GM12878 (cell line): ENCODE measurements around the gene SPAG7. TPM values are rescaled to one million over a fixed set of nuclear protein-coding genes. Genes with fewer than 3 reads are reported as not detected.

Source experiments
- ATAC-seq: fragments of 200-7000 bp; cut with Tn5 transposase; 3 replicates; pipeline ENCODE4 v1.9.1; 2020; ENCODE audit warnings: mild to moderate bottlenecking, moderate library complexity
- BruUV-seq: library from RNA; stranded (reverse); fragments of 400-500 nt; replicated peaks from 2 replicates; lab custom pipeline; 2021; lab: Mats Ljungman, UMichigan
- CTCF ChIA-PET: fragments of 300-600 bp; sonication (Branson Sonifier 250); formaldehyde crosslinking; extraction: SDS; loops from one replicate; lab custom pipeline; 2021; ENCODE audit warnings: inconsistent platforms; lab: Yijun Ruan, JAX
- POLR2A ChIA-PET: fragments of 350-600 bp; formaldehyde crosslinking; extraction: SDS; loops from one replicate; lab custom pipeline; 2021; ENCODE audit warnings: inconsistent platforms; lab: Charles Lee
- RAD21 ChIA-PET: fragments of 300-600 bp; sonication (Branson Sonifier 250); formaldehyde crosslinking; loops from one replicate; lab custom pipeline; 2023; ENCODE audit warnings: antibody characterized with exemption; ENCODE audit not compliant: unreplicated experiment; lab: Charles Lee
- SMC1A ChIA-PET: fragments of 300-600 bp; sonication (Branson Sonifier 250); formaldehyde crosslinking; loops from one replicate; lab custom pipeline; 2023; ENCODE audit not compliant: unreplicated experiment, uncharacterized antibody; lab: Charles Lee
- DNase-seq: peaks from one replicate; pipeline ENCODE4 v3.0.0-alpha.2; 2011; ENCODE audit warnings: low read depth, low spot score
- FAIRE-seq: peaks from 3 replicates; lab custom pipeline; 2011; peaks lifted over from hg19 to GRCh38; lab: Jason Lieb, UNC
- H2AFZ ChIP-seq: 2 replicates; pipeline ENCODE4 v1.6.0; 2011; ENCODE audit warnings: low read depth, low read length, control low read depth; ENCODE audit not compliant: control insufficient read depth
- H3K27ac ChIP-seq: 2 replicates; pipeline ENCODE4 v1.5.1; 2011; ENCODE audit warnings: control low read depth; ENCODE audit not compliant: control insufficient read depth, insufficient read depth
- H3K27me3 ChIP-seq, 2 experiments: replicated peaks in 1 of 2; 2 replicates each; pipeline versions ENCODE4 v1.6.0 to v1.6.1; 2011; ENCODE audit warnings: low read length in 1 of 2; ENCODE audit not compliant: control insufficient read depth in 2 of 2, insufficient read depth in 2 of 2
- H3K36me3 ChIP-seq, 2 experiments: 2 replicates each; pipeline ENCODE4 v1.5.1; 2011; ENCODE audit warnings: low read length in 1 of 2; ENCODE audit not compliant: control insufficient read depth in 2 of 2, insufficient read depth in 2 of 2
- H3K4me1 ChIP-seq: 2 replicates; pipeline ENCODE4 v1.6.1; 2011; ENCODE audit warnings: mild to moderate bottlenecking, low read length, moderate library complexity, mixed read lengths; ENCODE audit not compliant: control insufficient read depth, insufficient read depth
- H3K4me2 ChIP-seq: 2 replicates; pipeline ENCODE4 v1.6.0; 2011; ENCODE audit warnings: control low read depth; ENCODE audit not compliant: control insufficient read depth, insufficient read depth
- H3K4me3 ChIP-seq: fragments of 200-600 bp; sonication (generic); 2 replicates; pipeline ENCODE4 v1.5.1; 2016
- H3K79me2 ChIP-seq: 2 replicates; pipeline ENCODE4 v1.6.0; 2011; ENCODE audit warnings: low read length; ENCODE audit not compliant: control insufficient read depth, insufficient read depth
- H3K9ac ChIP-seq: 2 replicates; pipeline ENCODE4 v1.8.0; 2011; ENCODE audit warnings: low read length, control low read depth, mixed read lengths; ENCODE audit not compliant: control insufficient read depth, insufficient read depth
- H3K9me3 ChIP-seq: replicated peaks from 3 replicates; pipeline ENCODE4 v1.5.1; 2011; ENCODE audit warnings: mild to moderate bottlenecking, low read length; ENCODE audit not compliant: control insufficient read depth, insufficient read depth
- H4K20me1 ChIP-seq: 2 replicates; pipeline ENCODE4 v1.6.0; 2011; ENCODE audit not compliant: control insufficient read depth, insufficient read depth
- BCL11A ChIP-seq: IDR thresholded peaks from 2 replicates; pipeline ENCODE4 v1.6.1; 2011; ENCODE audit warnings: low read depth, low read length
- BMI1 ChIP-seq: fragments of 450-650 bp; IDR thresholded peaks from 2 replicates; pipeline ENCODE4 v1.6.1; 2016; ENCODE audit warnings: mild to moderate bottlenecking, moderate library complexity, borderline replicate concordance
- CEBPB ChIP-seq, 2 experiments: fragments of 150-350 bp in 1 of 2; IDR thresholded peaks; 2 replicates each; pipeline ENCODE4 v1.6.1; 2012 to 2014; ENCODE audit warnings: low read depth in 2 of 2, low read length in 2 of 2, borderline replicate concordance in 1 of 2, inconsistent platforms in 1 of 2
- DPF2 ChIP-seq: fragments of 450-650 bp; IDR thresholded peaks from 2 replicates; pipeline ENCODE4 v1.6.1; 2017; ENCODE audit warnings: mild to moderate bottlenecking
- EP300 ChIP-seq, 2 experiments: fragments of 150-350 bp in 1 of 2; IDR thresholded peaks; 2 replicates each; pipeline ENCODE4 v1.6.1; 2011 to 2012; ENCODE audit warnings: low read depth in 2 of 2, low read length in 2 of 2, borderline replicate concordance in 1 of 2, improper control_type of control experiment in 1 of 2, inconsistent platforms in 1 of 2; ENCODE audit not compliant: control insufficient read depth in 1 of 2
- NBN ChIP-seq: fragments of 450-650 bp; IDR thresholded peaks from 2 replicates; pipeline ENCODE4 v1.6.1; 2016
- RFX5 ChIP-seq: IDR thresholded peaks from 2 replicates; pipeline ENCODE4 v1.6.1; 2011; ENCODE audit warnings: low read depth, low read length, improper control_type of control experiment
- STAT1 ChIP-seq: fragments of 450-650 bp; conservative IDR thresholded peaks from 2 replicates; pipeline ENCODE4 v1.6.1; 2014; ENCODE audit warnings: antibody characterized with exemption, mild to moderate bottlenecking
- ZSCAN29 ChIP-seq: fragments of 450-650 bp; IDR thresholded peaks from 2 replicates; pipeline ENCODE4 v1.6.1; 2017; ENCODE audit warnings: mild to moderate bottlenecking, moderate library complexity
- WGBS: methylation state at CpG from one replicate; pipeline ENCODE4 v1.1.6; 2016; ENCODE audit warnings: low lambda C conversion rate; ENCODE audit not compliant: insufficient replicate concordance, insufficient coverage; ENCODE audit errors: missing lambda C conversion rate; 5-methylcytosine and 5-hydroxymethylcytosine counted together
- in situ Hi-C: fragments of 300-500 bp; cut with MboI; formaldehyde crosslinking; loops from 9 replicates; pipeline ENCODE4 v1.14.3; 2018; ENCODE audit warnings: mixed read lengths
- intact Hi-C: fragments of 100-400 bp; cut with micrococcal nuclease; formaldehyde crosslinking; loops from one replicate; pipeline ENCODE4 v1.14.2; 2022; ENCODE audit not compliant: unreplicated experiment
- polyA plus RNA-seq, 11 experiments: library from polyadenylated mRNA; depleted of rRNA in 4 of 11; unstranded in 6 of 11; stranded (reverse) in 5 of 11; fragments of >200 nt; fragmentation: Nextera tagmentation in 4 of 11; fragmentation: Illumina TruSeq in 1 of 11; extraction: Ambion mirVana in 4 of 11; extraction: Trizol in 1 of 11; gene quantifications; 1 replicate in 1 of 11; 2 replicates in 10 of 11; pipeline versions ENCODE4 v1.2.1 to v1.2.3, GENCODE V29; 2011 to 2016; ENCODE audit warnings: inconsistent platforms in 2 of 11, missing spikeins in 2 of 11, low read depth in 1 of 11
- total RNA-seq, 4 experiments: library from RNA; depleted of rRNA in 3 of 4; stranded (reverse); fragments of >200 nt in 3 of 4; fragmentation: Illumina TruSeq in 1 of 4; extraction: Trizol in 1 of 4; gene quantifications; 2 replicates each; pipeline versions ENCODE4 v1.2.1 to v1.2.3, GENCODE V29; 2013 to 2021
- TF ChIP-seq, protein P1 (sequence below): fragments of 450-650 bp; IDR thresholded peaks from 2 replicates; pipeline ENCODE4 v1.6.1; 2017; ENCODE audit warnings: antibody characterized with exemption, mild to moderate bottlenecking, moderate library complexity
- TF ChIP-seq, protein P2 (sequence below): fragments of 150-350 bp; IDR thresholded peaks from 2 replicates; pipeline ENCODE4 v1.6.1; 2014; ENCODE audit warnings: mild to moderate bottlenecking, low read depth, low read length
- TF ChIP-seq, protein P3 (sequence below): IDR thresholded peaks from 2 replicates; pipeline ENCODE4 v1.6.1; 2012; ENCODE audit warnings: improper control_type of control experiment, low read depth, low read length; ENCODE audit not compliant: insufficient replicate concordance

Gene SPAG7
- total and polyA plus RNA-seq, 10 of the 15 experiments (the other 5 are each of a cell fraction or from before 2014, with no cell fraction given), result 7.9 to 146 (median 88.7) TPM

DNA sequence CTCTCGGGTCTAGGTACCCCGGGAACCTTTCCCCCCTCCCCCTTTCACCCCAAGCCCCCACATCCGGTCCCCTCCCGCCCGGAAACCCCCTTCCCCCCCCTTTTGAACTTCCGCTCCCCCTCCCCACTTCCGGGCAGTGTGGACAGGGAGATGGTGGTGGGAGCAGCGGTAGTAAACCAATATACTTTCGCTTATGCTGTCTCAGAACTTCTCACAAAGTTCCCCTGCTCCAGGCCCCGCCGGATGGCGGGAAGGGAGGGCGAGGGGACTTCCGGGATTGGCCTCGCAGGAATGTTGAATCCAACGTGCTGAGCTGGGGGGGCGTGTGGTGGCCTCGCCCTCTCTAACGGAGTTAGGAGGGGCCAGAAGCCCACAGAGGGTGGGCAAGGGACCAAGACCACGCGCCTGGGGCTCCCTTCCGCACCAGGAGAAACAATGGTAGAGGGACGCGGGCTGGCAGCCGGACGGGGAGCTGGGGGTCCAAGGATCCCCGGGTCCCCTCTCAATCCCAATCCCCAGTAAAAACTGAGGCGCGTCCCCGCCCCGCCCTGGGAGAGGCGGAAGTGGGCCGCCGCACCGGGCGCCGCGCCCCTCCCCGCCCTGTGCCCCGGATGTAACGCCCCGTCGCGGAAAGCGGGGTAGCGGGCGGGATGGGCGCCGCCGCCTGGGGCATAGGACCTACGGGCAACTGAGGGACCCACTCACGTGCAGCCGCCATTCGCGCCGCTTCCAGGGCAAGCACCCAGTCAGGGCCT, 20.0 kb downstream of the SPAG7 start:
- peaks cover 45% of the 10 kb centered on the region for H3K4me1 ChIP-seq
- H3K4me2 ChIP-seq, result peak overlapping the region; percentile 50
- ChIA-PET CTCF (interaction anchor here (1.0 to 3.3 kb wide), 4 partner anchors 19 to 70 kb away, joined by 3 to 13 read pairs (median 8); partner anchors contain the start of gene SPAG7), SMC1A (interaction anchor here (7.1 kb wide), 1 partner anchor 19 kb away, joined by 50 read pairs; the partner anchor contains the start of gene SPAG7), POLR2A (interaction anchor here (0.8 to 17.5 kb wide), 5 partner anchors 8 to 115 kb away, joined by 3 to 272 read pairs (median 6); partner anchors contain the start of genes RNF167, SLC25A11 and SPAG7), RAD21 (interaction anchor here (0.7 to 9.8 kb wide), 6 partner anchors 8 to 245 kb away, joined by 3 to 73 read pairs (median 4); partner anchors contain the start of genes CAMTA2, CHRNE, RNF167 and SLC25A11)
- DNase-seq (no peak), FAIRE-seq (no peak), ATAC-seq (peak; percentile 33)
- H3K36me3 ChIP-seq, result peaks cover 17 to 18% of the 10 kb centered on the region in 2 experiments
- no peaks in the 10 kb centered on the region for H3K9me3 ChIP-seq
- peak overlapping the region; percentile 100 for H3K9ac ChIP-seq
- no peaks in the 10 kb centered on the region for H3K27me3 ChIP-seq
- no TSS peak for BruUV-seq
- peaks cover 71% of the 10 kb centered on the region for H3K79me2 ChIP-seq
- under 1% methylated on average over 28 of the region's 56 CpGs for WGBS
- H4K20me1 ChIP-seq, result peaks cover 5% of the 10 kb centered on the region
- in situ Hi-C loops, result no loop called here
- peak overlapping the region; percentile 100 for H3K27ac ChIP-seq
- H2AFZ ChIP-seq, result no peak overlapping the region
- peak overlapping the region; percentile 96 for H3K4me3 ChIP-seq
- intact Hi-C loops, result loop anchor here (2.0 kb wide), 1 partner anchor 49 kb away; the partner anchor contains the start of genes INCA1 and KIF1C
- TF ChIP-seq BMI1 (no peak), EP300 (IDR thresholded peaks at IDR 0.05; ENCODE audit: borderline replicate concordance in 1 of 2, control insufficient read depth in 1 of 2, low read depth in 2 of 2, low read length in 2 of 2) (no peak), BCL11A (0 out of 2 replicates have a peak, but pooled peaks have one; percentile 9), RFX5 (no peak), NBN (peak; percentile 39; the same call in 1 of the 2 replicates), DPF2 (peak; percentile 70; the same call in 1 of the 2 replicates), ZSCAN29 (peak; percentile 48; the same call in 1 of the 2 replicates), CEBPB (IDR thresholded peaks at IDR 0.05; ENCODE audit: borderline replicate concordance in 1 of 2, low read depth in 2 of 2, low read length in 2 of 2) (no peak), STAT1 (no peak)
- TF ChIP-seq, protein P1, sequence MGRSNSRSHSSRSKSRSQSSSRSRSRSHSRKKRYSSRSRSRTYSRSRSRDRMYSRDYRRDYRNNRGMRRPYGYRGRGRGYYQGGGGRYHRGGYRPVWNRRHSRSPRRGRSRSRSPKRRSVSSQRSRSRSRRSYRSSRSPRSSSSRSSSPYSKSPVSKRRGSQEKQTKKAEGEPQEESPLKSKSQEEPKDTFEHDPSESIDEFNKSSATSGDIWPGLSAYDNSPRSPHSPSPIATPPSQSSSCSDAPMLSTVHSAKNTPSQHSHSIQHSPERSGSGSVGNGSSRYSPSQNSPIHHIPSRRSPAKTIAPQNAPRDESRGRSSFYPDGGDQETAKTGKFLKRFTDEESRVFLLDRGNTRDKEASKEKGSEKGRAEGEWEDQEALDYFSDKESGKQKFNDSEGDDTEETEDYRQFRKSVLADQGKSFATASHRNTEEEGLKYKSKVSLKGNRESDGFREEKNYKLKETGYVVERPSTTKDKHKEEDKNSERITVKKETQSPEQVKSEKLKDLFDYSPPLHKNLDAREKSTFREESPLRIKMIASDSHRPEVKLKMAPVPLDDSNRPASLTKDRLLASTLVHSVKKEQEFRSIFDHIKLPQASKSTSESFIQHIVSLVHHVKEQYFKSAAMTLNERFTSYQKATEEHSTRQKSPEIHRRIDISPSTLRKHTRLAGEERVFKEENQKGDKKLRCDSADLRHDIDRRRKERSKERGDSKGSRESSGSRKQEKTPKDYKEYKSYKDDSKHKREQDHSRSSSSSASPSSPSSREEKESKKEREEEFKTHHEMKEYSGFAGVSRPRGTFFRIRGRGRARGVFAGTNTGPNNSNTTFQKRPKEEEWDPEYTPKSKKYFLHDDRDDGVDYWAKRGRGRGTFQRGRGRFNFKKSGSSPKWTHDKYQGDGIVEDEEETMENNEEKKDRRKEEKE, result no peak
- TF ChIP-seq, protein P2, sequence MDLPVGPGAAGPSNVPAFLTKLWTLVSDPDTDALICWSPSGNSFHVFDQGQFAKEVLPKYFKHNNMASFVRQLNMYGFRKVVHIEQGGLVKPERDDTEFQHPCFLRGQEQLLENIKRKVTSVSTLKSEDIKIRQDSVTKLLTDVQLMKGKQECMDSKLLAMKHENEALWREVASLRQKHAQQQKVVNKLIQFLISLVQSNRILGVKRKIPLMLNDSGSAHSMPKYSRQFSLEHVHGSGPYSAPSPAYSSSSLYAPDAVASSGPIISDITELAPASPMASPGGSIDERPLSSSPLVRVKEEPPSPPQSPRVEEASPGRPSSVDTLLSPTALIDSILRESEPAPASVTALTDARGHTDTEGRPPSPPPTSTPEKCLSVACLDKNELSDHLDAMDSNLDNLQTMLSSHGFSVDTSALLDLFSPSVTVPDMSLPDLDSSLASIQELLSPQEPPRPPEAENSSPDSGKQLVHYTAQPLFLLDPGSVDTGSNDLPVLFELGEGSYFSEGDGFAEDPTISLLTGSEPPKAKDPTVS, result no peak
- TF ChIP-seq, protein P3, sequence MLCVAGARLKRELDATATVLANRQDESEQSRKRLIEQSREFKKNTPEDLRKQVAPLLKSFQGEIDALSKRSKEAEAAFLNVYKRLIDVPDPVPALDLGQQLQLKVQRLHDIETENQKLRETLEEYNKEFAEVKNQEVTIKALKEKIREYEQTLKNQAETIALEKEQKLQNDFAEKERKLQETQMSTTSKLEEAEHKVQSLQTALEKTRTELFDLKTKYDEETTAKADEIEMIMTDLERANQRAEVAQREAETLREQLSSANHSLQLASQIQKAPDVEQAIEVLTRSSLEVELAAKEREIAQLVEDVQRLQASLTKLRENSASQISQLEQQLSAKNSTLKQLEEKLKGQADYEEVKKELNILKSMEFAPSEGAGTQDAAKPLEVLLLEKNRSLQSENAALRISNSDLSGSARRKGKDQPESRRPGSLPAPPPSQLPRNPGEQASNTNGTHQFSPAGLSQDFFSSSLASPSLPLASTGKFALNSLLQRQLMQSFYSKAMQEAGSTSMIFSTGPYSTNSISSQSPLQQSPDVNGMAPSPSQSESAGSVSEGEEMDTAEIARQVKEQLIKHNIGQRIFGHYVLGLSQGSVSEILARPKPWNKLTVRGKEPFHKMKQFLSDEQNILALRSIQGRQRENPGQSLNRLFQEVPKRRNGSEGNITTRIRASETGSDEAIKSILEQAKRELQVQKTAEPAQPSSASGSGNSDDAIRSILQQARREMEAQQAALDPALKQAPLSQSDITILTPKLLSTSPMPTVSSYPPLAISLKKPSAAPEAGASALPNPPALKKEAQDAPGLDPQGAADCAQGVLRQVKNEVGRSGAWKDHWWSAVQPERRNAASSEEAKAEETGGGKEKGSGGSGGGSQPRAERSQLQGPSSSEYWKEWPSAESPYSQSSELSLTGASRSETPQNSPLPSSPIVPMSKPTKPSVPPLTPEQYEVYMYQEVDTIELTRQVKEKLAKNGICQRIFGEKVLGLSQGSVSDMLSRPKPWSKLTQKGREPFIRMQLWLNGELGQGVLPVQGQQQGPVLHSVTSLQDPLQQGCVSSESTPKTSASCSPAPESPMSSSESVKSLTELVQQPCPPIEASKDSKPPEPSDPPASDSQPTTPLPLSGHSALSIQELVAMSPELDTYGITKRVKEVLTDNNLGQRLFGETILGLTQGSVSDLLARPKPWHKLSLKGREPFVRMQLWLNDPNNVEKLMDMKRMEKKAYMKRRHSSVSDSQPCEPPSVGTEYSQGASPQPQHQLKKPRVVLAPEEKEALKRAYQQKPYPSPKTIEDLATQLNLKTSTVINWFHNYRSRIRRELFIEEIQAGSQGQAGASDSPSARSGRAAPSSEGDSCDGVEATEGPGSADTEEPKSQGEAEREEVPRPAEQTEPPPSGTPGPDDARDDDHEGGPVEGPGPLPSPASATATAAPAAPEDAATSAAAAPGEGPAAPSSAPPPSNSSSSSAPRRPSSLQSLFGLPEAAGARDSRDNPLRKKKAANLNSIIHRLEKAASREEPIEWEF, result no peak
